Common myeloid progenitor, CD34-positive (primary cell): ENCODE data around the gene FTCD.

Source experiments
- CTCF ChIA-PET: fragments of 350-600 bp; sonication (Branson Sonifier 250); formaldehyde crosslinking; loops from one replicate; lab custom pipeline; 2021; ENCODE audit warnings: antibody characterized with exemption; lab: Charles Lee
- POLR2A ChIA-PET: fragments of 350-600 bp; sonication (Branson Sonifier 250); formaldehyde crosslinking; loops from one replicate; lab custom pipeline; 2021; ENCODE audit warnings: antibody characterized with exemption; lab: Charles Lee
- DNase-seq, 3 donors: peaks; one replicate each; pipeline versions ENCODE4 v3.0.0 to v3.0.0-alpha.2; 2013
- H3K27ac ChIP-seq, 2 experiments: 1 replicate in 1 of 2; 2 replicates in 1 of 2; pipeline ENCODE4 v1.7.0; 2013; ENCODE audit warnings: inconsistent platforms in 2 of 2, low read length in 2 of 2, mild to moderate bottlenecking in 2 of 2, low read depth in 1 of 2, moderate library complexity in 1 of 2; ENCODE audit not compliant: severe bottlenecking in 2 of 2, insufficient read depth in 1 of 2, poor library complexity in 1 of 2
- H3K27me3 ChIP-seq, 5 experiments: replicated peaks in 2 of 5; 1 replicate in 3 of 5; 2 replicates in 2 of 5; pipeline versions ENCODE4 v1.6.1 to v1.7.0; 2013; ENCODE audit warnings: low read length in 4 of 5, mild to moderate bottlenecking in 2 of 5, moderate library complexity in 2 of 5, inconsistent platforms in 1 of 5; ENCODE audit not compliant: insufficient read depth in 5 of 5, control insufficient read depth in 4 of 5
- H3K36me3 ChIP-seq, 4 experiments: 1 replicate in 2 of 4; 2 replicates in 2 of 4; pipeline versions ENCODE4 v1.6.1 to v1.7.0; 2013; ENCODE audit warnings: low read length in 3 of 4, control low read depth in 1 of 4, mild to moderate bottlenecking in 1 of 4; ENCODE audit not compliant: control insufficient read depth in 4 of 4, insufficient read depth in 4 of 4
- H3K4me1 ChIP-seq, 4 experiments: 1 replicate in 3 of 4; 2 replicates in 1 of 4; pipeline versions ENCODE4 v1.6.1 to v1.7.1; 2013; ENCODE audit warnings: low read length in 3 of 4, mild to moderate bottlenecking in 3 of 4, control low read depth in 1 of 4, inconsistent platforms in 1 of 4, moderate library complexity in 1 of 4; ENCODE audit not compliant: control insufficient read depth in 4 of 4, insufficient read depth in 4 of 4; ENCODE audit errors: control extremely low read depth in 1 of 4
- H3K4me3 ChIP-seq, 7 experiments: 1 replicate in 4 of 7; 2 replicates in 3 of 7; pipeline versions ENCODE4 v1.5.1 to v1.7.0; 2013; ENCODE audit warnings: mild to moderate bottlenecking in 7 of 7, low read length in 6 of 7, moderate library complexity in 6 of 7, inconsistent platforms in 2 of 7, low read depth in 2 of 7, control low read depth in 1 of 7; ENCODE audit not compliant: insufficient read depth in 4 of 7, control insufficient read depth in 1 of 7; ENCODE audit errors: extremely low read depth in 1 of 7
- H3K9me3 ChIP-seq, 5 experiments: 1 replicate in 4 of 5; 2 replicates in 1 of 5; pipeline versions ENCODE4 v1.6.1 to v1.7.1; 2013; ENCODE audit warnings: low read length in 4 of 5, mild to moderate bottlenecking in 2 of 5, inconsistent platforms in 1 of 5, low read depth in 1 of 5, moderate library complexity in 1 of 5; ENCODE audit not compliant: control insufficient read depth in 4 of 5, insufficient read depth in 2 of 5; ENCODE audit errors: control extremely low read depth in 1 of 5
- WGBS: methylation state at CpG from one replicate; pipeline ENCODE4 v1.1.5; 2013; ENCODE audit not compliant: insufficient coverage; 5-methylcytosine and 5-hydroxymethylcytosine counted together

FTCD gene

GRCh38 chr21:46115441-46116188 lies 39.8 kb downstream of the FTCD start:
- ChIA-PET CTCF (interaction anchor here (0.7 to 1.0 kb wide), 2 partner anchors 28 kb away, joined by 3 to 4 read pairs; no protein-coding TSS in a partner anchor), POLR2A (no interaction called here)
- WGBS: 95% methylated on average over 15 of the region's 17 CpGs
- no peak overlapping the region for H3K27ac ChIP-seq
- no peaks in the 10 kb centered on the region for H3K27me3 ChIP-seq
- no peaks in the 10 kb centered on the region for H3K36me3 ChIP-seq
- H3K4me3 ChIP-seq: no peak overlapping the region
- peaks cover 0 to 11% (median 3%) of the 10 kb centered on the region in 5 experiments for H3K9me3 ChIP-seq
- no peak for DNase-seq
- H3K4me1 ChIP-seq: no peaks in the 10 kb centered on the region

- DNase-seq: no peak
- ChIA-PET POLR2A (no interaction called here), CTCF (interaction anchor here (1.0 kb wide), 1 partner anchor 28 kb away, joined by 4 read pairs; no protein-coding TSS in a partner anchor)
- H3K4me3 ChIP-seq: no peak overlapping the region
- peaks cover 0 to 11% (median 3%) of the 10 kb centered on the region in 5 experiments for H3K9me3 ChIP-seq
- no peak overlapping the region for H3K27ac ChIP-seq
- no peaks in the 10 kb centered on the region for H3K36me3 ChIP-seq
- WGBS: 93% methylated on average over 2 of the region's 4 CpGs
- no peaks in the 10 kb centered on the region for H3K4me1 ChIP-seq
- H3K27me3 ChIP-seq: no peaks in the 10 kb centered on the region
Measured at GRCh38 chr21:46114963-46115362, 40.4 kb downstream of the FTCD start.

- H3K9me3 ChIP-seq: peaks cover 0 to 11% (median 3%) of the 10 kb centered on the region in 5 experiments
- H3K4me1 ChIP-seq: no peaks in the 10 kb centered on the region
- H3K4me3 ChIP-seq: no peak overlapping the region
- no peak overlapping the region for H3K27ac ChIP-seq
- no peaks in the 10 kb centered on the region for H3K36me3 ChIP-seq
- POLR2A ChIA-PET: interaction anchor here (0.6 kb wide), 1 partner anchor 59 kb away, joined by 3 read pairs; no protein-coding TSS in a partner anchor
- DNase-seq: no peak
- 98% methylated on average over 15 of the region's 16 CpGs for WGBS
- no peaks in the 10 kb centered on the region for H3K27me3 ChIP-seq
- CTCF ChIA-PET: no interaction called here
Measured at GRCh38 chr21:46113497-46114176, 41.7 kb downstream of the FTCD start.

GRCh38 chr21:46112725-46113215 lies 42.6 kb downstream of the FTCD start:
- H3K4me1 ChIP-seq: no peaks in the 10 kb centered on the region
- peaks cover 0 to 16% (median 6%) of the 10 kb centered on the region in 5 experiments for H3K9me3 ChIP-seq
- no peak overlapping the region for H3K4me3 ChIP-seq
- 100% methylated on average over 19 of the region's 20 CpGs for WGBS
- H3K27me3 ChIP-seq: no peaks in the 10 kb centered on the region
- DNase-seq: no peak
- no peak overlapping the region for H3K27ac ChIP-seq
- CTCF ChIA-PET: no interaction called here
- POLR2A ChIA-PET: no interaction called here
- no peaks in the 10 kb centered on the region for H3K36me3 ChIP-seq

- POLR2A ChIA-PET: no interaction called here
- CTCF ChIA-PET: no interaction called here
- no peak overlapping the region for H3K27ac ChIP-seq
- no peak overlapping the region for H3K4me3 ChIP-seq
- peaks cover 0 to 19% (median 6%) of the 10 kb centered on the region in 5 experiments for H3K9me3 ChIP-seq
- H3K36me3 ChIP-seq: no peaks in the 10 kb centered on the region
- WGBS: 96% methylated on average over 66 of the region's 69 CpGs
- no peaks in the 10 kb centered on the region for H3K4me1 ChIP-seq
- no peak for DNase-seq
- H3K27me3 ChIP-seq: no peaks in the 10 kb centered on the region
Measured at GRCh38 chr21:46111857-46112724, 43.3 kb downstream of the FTCD start.

- Histone ChIP-seq H3K27ac (no peak overlapping the region), H3K4me3 (no peak overlapping the region), H3K4me1 (no peaks in the 10 kb centered on the region), H3K36me3 (no peaks in the 10 kb centered on the region), H3K27me3 (no peaks in the 10 kb centered on the region), H3K9me3 (peaks cover 0 to 19% (median 7%) of the 10 kb centered on the region in 5 experiments)
- ChIA-PET POLR2A (no interaction called here), CTCF (no interaction called here)
- WGBS: 98% methylated on average over 12 of the region's 12 CpGs
- no peak for DNase-seq
Measured at GRCh38 chr21:46111193-46111571, 44.2 kb downstream of the FTCD start.
